Lower leg skin (tissue), 4 donors: ENCODE data around the gene CLCN1. TPM values are rescaled to one million over a fixed set of nuclear protein-coding genes. Genes with fewer than 3 reads are reported as not detected.

Source experiments
- DNase-seq, 2 donors: peaks; one replicate each; pipeline ENCODE4 v3.0.0-alpha.2; 2019; ENCODE audit warnings: low spot score in 2 of 2
- H3K4me3 ChIP-seq: fragments of 200-600 bp; sonication (generic); 2 replicates; pipeline ENCODE4 v1.5.1; 2017; ENCODE audit warnings: mild to moderate bottlenecking, low read depth; ENCODE audit not compliant: poor library complexity, severe bottlenecking
- POLR2A ChIP-seq, 2 donors: fragments of 450-650 bp; IDR thresholded peaks; one replicate each; pipeline ENCODE4 v1.6.1; 2016 to 2017; ENCODE audit warnings: antibody characterized with exemption in 2 of 2, mild to moderate bottlenecking in 1 of 2, moderate library complexity in 1 of 2
- WGBS, 2 donors: methylation state at CpG; one replicate each; pipeline ENCODE4 v1.1.5; 2018; 5-methylcytosine and 5-hydroxymethylcytosine counted together
- intact Hi-C: fragments of 100-400 bp; cut with DNase I; formaldehyde crosslinking; loops from one replicate; pipeline ENCODE4 v1.15.0; 2023; ENCODE audit warnings: low total_unique reads
- total RNA-seq, 4 donors: library from RNA; depleted of rRNA; stranded (reverse); fragments of >200 nt; gene quantifications; one replicate each; pipeline ENCODE4 v1.1.0, GENCODE V29; 2016
- TF ChIP-seq, protein P1 (sequence below), 3 donors: fragments of 450-650 bp; IDR thresholded peaks; one replicate each; pipeline ENCODE4 v1.5.1; 2016; ENCODE audit warnings: antibody characterized with exemption in 3 of 3, mild to moderate bottlenecking in 3 of 3, moderate library complexity in 2 of 3

Gene CLCN1
- total RNA-seq, 4 donors from 2014 or later: not detected

- peak in 1 of 2 donors; percentile 87 for DNase-seq
- H3K4me3 ChIP-seq: no peak overlapping the region
- 6 to 7% methylated on average over 30 to 32 of the region's 35 CpGs for WGBS, 2 donors
- intact Hi-C loops: no loop called here
- TF ChIP-seq, protein P1, sequence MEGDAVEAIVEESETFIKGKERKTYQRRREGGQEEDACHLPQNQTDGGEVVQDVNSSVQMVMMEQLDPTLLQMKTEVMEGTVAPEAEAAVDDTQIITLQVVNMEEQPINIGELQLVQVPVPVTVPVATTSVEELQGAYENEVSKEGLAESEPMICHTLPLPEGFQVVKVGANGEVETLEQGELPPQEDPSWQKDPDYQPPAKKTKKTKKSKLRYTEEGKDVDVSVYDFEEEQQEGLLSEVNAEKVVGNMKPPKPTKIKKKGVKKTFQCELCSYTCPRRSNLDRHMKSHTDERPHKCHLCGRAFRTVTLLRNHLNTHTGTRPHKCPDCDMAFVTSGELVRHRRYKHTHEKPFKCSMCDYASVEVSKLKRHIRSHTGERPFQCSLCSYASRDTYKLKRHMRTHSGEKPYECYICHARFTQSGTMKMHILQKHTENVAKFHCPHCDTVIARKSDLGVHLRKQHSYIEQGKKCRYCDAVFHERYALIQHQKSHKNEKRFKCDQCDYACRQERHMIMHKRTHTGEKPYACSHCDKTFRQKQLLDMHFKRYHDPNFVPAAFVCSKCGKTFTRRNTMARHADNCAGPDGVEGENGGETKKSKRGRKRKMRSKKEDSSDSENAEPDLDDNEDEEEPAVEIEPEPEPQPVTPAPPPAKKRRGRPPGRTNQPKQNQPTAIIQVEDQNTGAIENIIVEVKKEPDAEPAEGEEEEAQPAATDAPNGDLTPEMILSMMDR (IDR thresholded peaks at IDR 0.05): no peak
- TF ChIP-seq POLR2A (IDR thresholded peaks at IDR 0.05): no peak
Observed at GRCh38 chr7:143345428-143345900, 29.6 kb downstream of the CLCN1 start.

GRCh38 chr7:143346018-143346417 is 30.1 kb downstream of the CLCN1 start:
- intact Hi-C loops: no loop called here
- no peak overlapping the region for H3K4me3 ChIP-seq
- peak in 1 of 2 donors; percentile 4 for DNase-seq
- 84 to 98% methylated on average over 4 of the region's 4 CpGs for WGBS, 2 donors
- TF ChIP-seq POLR2A (IDR thresholded peaks at IDR 0.05): no peak
- TF ChIP-seq, protein P1 (IDR thresholded peaks at IDR 0.05): no peak

- intact Hi-C loops: no loop called here
- DNase-seq: no peak
- TF ChIP-seq POLR2A (IDR thresholded peaks at IDR 0.05): no peak
- TF ChIP-seq, protein P1 (IDR thresholded peaks at IDR 0.05): no peak
- no peak overlapping the region for H3K4me3 ChIP-seq
- 50 to 55% methylated on average over 5 of the region's 5 CpGs for WGBS, 2 donors
Observed at GRCh38 chr7:143347950-143348349, 32.0 kb downstream of the CLCN1 start.

DNA sequence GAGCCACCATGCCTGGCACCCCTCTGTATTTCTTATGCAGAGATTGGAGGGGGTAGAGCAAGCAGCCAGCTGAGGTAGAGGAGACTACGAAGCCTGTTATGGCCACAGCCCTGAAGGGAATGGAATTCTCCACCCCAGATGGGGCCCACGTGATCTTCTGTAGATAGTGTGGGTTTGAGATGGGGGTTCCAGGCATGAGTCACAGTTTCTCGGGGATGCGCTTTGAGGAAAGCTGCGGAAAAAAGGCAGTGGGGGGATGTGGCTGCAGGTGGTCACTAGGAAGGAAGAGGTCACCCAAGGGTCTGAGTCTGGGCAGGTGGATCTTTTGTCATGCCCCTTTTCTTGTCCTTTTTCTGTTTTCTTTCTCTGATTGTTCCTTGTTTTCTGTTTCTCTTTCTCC is 35.1 kb downstream of the CLCN1 start:
- intact Hi-C loops: no loop called here
- H3K4me3 ChIP-seq: no peak overlapping the region
- TF ChIP-seq, protein P1 (IDR thresholded peaks at IDR 0.05): no peak
- TF ChIP-seq POLR2A (IDR thresholded peaks at IDR 0.05): no peak
- peak in 1 of 2 donors; percentile 28 for DNase-seq
- 56 to 68% methylated on average over 5 of the region's 5 CpGs for WGBS, 2 donors

GRCh38 chr7:143351574-143351973 is 35.7 kb downstream of the CLCN1 start:
- no peak overlapping the region for H3K4me3 ChIP-seq
- WGBS, 2 donors: 89 to 92% methylated on average over 9 of the region's 9 CpGs
- DNase-seq: peak in 1 of 2 donors; percentile 43
- intact Hi-C loops: no loop called here
- TF ChIP-seq, protein P1 (IDR thresholded peaks at IDR 0.05): no peak
- no peak for TF ChIP-seq POLR2A (IDR thresholded peaks at IDR 0.05)

DNA sequence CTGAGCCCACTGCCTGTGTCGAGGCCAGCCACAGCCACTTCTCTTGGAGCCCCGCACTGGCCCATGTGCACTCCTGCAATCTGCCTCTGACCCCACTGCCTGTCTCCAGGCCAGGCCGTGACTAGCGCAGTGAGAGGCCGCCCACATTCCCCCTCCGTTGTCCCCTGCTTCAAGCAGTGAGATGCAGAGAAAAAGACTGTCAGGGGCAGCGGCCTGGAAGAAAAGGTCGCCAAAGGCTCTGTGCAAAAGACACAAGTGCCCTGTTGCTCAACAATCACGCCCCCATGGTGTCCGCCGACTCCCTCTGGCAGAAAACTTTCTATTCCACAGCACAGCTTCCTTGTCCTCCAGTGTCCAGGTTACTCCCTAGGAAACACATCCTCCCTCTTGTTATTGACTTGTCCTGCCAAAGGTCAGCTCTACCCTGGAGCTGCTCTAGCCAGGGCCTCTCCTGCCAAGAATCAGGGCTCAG is 36.7 kb downstream of the CLCN1 start:
- intact Hi-C loops: no loop called here
- 79 to 92% methylated on average over 11 of the region's 11 CpGs for WGBS, 2 donors
- no peak overlapping the region for H3K4me3 ChIP-seq
- no peak for TF ChIP-seq POLR2A (IDR thresholded peaks at IDR 0.05)
- TF ChIP-seq, protein P1 (IDR thresholded peaks at IDR 0.05): no peak
- peak in 1 of 2 donors; percentile 59 for DNase-seq
